PC-3 (cell line): ENCODE results near the gene RABIF. TPM values are rescaled to one million over a fixed set of nuclear protein-coding genes. Genes with fewer than 3 reads are reported as not detected.

Experiments used
- ATAC-seq: fragments of 200-7000 bp; cut with Tn5 transposase; 2 replicates; pipeline ENCODE4 v1.9.1; 2020; ENCODE audit warnings: mild to moderate bottlenecking, moderate library complexity
- BruUV-seq: library from RNA; stranded (reverse); fragments of 400-500 nt; replicated peaks from 2 replicates; lab custom pipeline; 2021; lab: Mats Ljungman, UMichigan
- CTCF ChIA-PET: fragments of 300-600 bp; sonication (Branson Sonifier 250); formaldehyde crosslinking; loops from one replicate; lab custom pipeline; 2022; ENCODE audit warnings: antibody characterized with exemption; lab: Charles Lee
- POLR2A ChIA-PET: fragments of 300-600 bp; sonication (Branson Sonifier 250); formaldehyde crosslinking; loops from one replicate; lab custom pipeline; 2022; ENCODE audit warnings: antibody characterized with exemption; ENCODE audit not compliant: unreplicated experiment; lab: Charles Lee
- DNase-seq: peaks from one replicate; pipeline ENCODE4 v3.0.0-alpha.2; 2015
- H2AFZ ChIP-seq: fragments of 300-600 bp; sonication (generic); 2 replicates; pipeline ENCODE4 v1.6.0; 2016; ENCODE audit warnings: antibody characterized with exemption, low read length
- H3F3A ChIP-seq: fragments of 300-600 bp; sonication (generic); one replicate; pipeline ENCODE4 v1.6.0; 2017; ENCODE audit warnings: antibody characterized with exemption, low read length, control low read depth, mild to moderate bottlenecking; ENCODE audit not compliant: unreplicated experiment
- H3K27ac ChIP-seq: fragments of 300-600 bp; sonication (generic); 2 replicates; pipeline ENCODE4 v1.5.1; 2016; ENCODE audit warnings: mild to moderate bottlenecking, low read length
- H3K27me3 ChIP-seq: fragments of 300-600 bp; sonication (generic); 2 replicates; pipeline ENCODE4 v1.6.1; 2016; ENCODE audit warnings: low read length, mixed read lengths
- H3K36me3 ChIP-seq: fragments of 300-600 bp; sonication (generic); 2 replicates; pipeline ENCODE4 v1.6.1; 2016; ENCODE audit warnings: low read depth, mixed run types, low read length, mixed read lengths
- H3K4me1 ChIP-seq: fragments of 300-600 bp; sonication (generic); 2 replicates; pipeline ENCODE4 v1.5.1; 2016; ENCODE audit warnings: low read length; ENCODE audit not compliant: insufficient read depth
- H3K4me2 ChIP-seq: fragments of 300-600 bp; sonication (generic); 2 replicates; pipeline ENCODE4 v1.6.0; 2016; ENCODE audit warnings: low read length
- H3K4me3 ChIP-seq: fragments of 300-600 bp; sonication (generic); 2 replicates; pipeline ENCODE4 v1.5.1; 2016; ENCODE audit warnings: mild to moderate bottlenecking, low read length, mixed read lengths
- H3K79me2 ChIP-seq: fragments of 300-600 bp; sonication (generic); 2 replicates; pipeline ENCODE4 v1.6.1; 2017; ENCODE audit warnings: low read length, mixed read lengths
- H3K9ac ChIP-seq: fragments of 300-600 bp; sonication (generic); 2 replicates; pipeline ENCODE4 v1.6.0; 2016; ENCODE audit warnings: mild to moderate bottlenecking, low read length
- H3K9me2 ChIP-seq: fragments of 300-600 bp; sonication (generic); replicated peaks from 2 replicates; pipeline ENCODE4 v1.6.1; 2016; ENCODE audit warnings: mixed run types, low read length, mixed read lengths
- H3K9me3 ChIP-seq: fragments of 300-600 bp; sonication (generic); 2 replicates; pipeline ENCODE4 v1.6.1; 2016; ENCODE audit warnings: low read length, mixed read lengths
- H4K20me1 ChIP-seq: fragments of 300-600 bp; sonication (generic); 2 replicates; pipeline ENCODE4 v1.6.1; 2016; ENCODE audit warnings: low read length, mixed read lengths
- EZH2 ChIP-seq: fragments of 300-600 bp; sonication (generic); IDR thresholded peaks from one replicate; pipeline ENCODE4 v1.6.1; 2017; ENCODE audit warnings: antibody characterized with exemption, mild to moderate bottlenecking, low read length; ENCODE audit not compliant: unreplicated experiment
- EZH2phosphoT487 ChIP-seq: fragments of 300-600 bp; sonication (generic); IDR thresholded peaks from 2 replicates; pipeline ENCODE4 v1.6.1; 2018; ENCODE audit warnings: mild to moderate bottlenecking, antibody characterized with exemption, low read length, borderline replicate concordance
- intact Hi-C: fragments of 100-400 bp; cut with micrococcal nuclease; formaldehyde crosslinking; loops from 2 replicates; pipeline ENCODE4 v1.9.0; 2023
- total RNA-seq: library from RNA; depleted of rRNA; stranded (reverse); fragments of >200 nt; gene quantifications from 2 replicates; pipeline ENCODE4 v1.2.3, GENCODE V29; 2014
- TF ChIP-seq, protein P1 (sequence below): fragments of 300-600 bp; sonication (generic); conservative IDR thresholded peaks from 2 replicates; pipeline ENCODE4 v1.5.1; 2017; ENCODE audit warnings: antibody characterized with exemption, low read depth, mild to moderate bottlenecking, low read length

RABIF gene
- total RNA-seq, 1 experiment from 2014 or later = 15.5 TPM

DNA sequence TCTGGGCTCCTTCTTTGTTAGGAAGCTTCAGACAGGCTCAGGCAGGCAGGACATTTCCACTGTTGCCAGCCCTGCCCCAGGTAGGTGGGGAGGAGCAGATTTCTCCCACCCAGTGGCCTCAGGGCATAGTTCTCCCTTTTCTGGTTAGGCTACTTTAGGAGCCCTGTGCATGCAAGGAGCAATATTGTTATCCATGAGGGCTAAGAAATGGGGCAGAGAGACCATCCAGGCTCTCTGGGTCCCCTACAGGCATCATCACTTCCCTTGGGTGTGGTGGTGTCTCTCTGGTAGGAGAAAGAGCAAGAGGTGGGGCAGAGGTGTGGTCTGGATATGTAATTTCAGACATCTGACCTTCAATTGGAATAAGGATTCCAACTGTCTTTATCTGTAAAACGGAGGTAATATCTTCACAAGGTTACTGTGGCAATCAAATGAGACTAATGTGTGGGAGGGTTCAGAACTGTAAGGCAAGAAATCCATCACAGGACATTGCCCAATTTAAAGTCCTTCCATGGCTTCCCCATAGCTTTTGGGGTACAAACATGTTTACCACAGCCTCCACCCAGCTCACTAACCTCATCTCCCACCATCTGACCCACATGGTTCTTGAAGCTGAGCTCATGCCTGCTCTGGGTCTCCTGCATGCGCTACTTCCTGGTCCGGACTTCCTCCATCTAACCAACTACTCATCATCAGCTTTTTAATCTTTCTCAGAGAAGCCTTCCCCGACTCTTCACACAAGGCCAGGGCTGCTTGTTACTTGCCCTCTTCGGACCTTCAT lies 52.1 kb downstream of the RABIF start:
- H3K36me3 ChIP-seq = no peaks in the 10 kb centered on the region
- intact Hi-C loops = no loop called here
- TF ChIP-seq EZH2 = no peak
- TF ChIP-seq, protein P1, sequence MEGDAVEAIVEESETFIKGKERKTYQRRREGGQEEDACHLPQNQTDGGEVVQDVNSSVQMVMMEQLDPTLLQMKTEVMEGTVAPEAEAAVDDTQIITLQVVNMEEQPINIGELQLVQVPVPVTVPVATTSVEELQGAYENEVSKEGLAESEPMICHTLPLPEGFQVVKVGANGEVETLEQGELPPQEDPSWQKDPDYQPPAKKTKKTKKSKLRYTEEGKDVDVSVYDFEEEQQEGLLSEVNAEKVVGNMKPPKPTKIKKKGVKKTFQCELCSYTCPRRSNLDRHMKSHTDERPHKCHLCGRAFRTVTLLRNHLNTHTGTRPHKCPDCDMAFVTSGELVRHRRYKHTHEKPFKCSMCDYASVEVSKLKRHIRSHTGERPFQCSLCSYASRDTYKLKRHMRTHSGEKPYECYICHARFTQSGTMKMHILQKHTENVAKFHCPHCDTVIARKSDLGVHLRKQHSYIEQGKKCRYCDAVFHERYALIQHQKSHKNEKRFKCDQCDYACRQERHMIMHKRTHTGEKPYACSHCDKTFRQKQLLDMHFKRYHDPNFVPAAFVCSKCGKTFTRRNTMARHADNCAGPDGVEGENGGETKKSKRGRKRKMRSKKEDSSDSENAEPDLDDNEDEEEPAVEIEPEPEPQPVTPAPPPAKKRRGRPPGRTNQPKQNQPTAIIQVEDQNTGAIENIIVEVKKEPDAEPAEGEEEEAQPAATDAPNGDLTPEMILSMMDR = no peak
- no peaks in the 10 kb centered on the region for H3F3A ChIP-seq
- H3K27ac ChIP-seq = no peak overlapping the region
- ChIA-PET CTCF (no interaction called here), POLR2A (no interaction called here)
- ATAC-seq = peak; percentile 35
- no peaks in the 10 kb centered on the region for H4K20me1 ChIP-seq
- peak overlapping the region; percentile 24 for H3K4me2 ChIP-seq
- no peak overlapping the region for H3K9ac ChIP-seq
- H2AFZ ChIP-seq = 0 out of 2 replicates have a peak overlapping the region, but pooled peaks have one; percentile 1
- H3K27me3 ChIP-seq = no peaks in the 10 kb centered on the region
- no peaks in the 10 kb centered on the region for H3K79me2 ChIP-seq
- no peaks in the 10 kb centered on the region for H3K9me3 ChIP-seq
- peaks cover 16% of the 10 kb centered on the region; the same call in 1 of the 2 replicates for H3K4me1 ChIP-seq
- H3K4me3 ChIP-seq = no peak overlapping the region
- H3K9me2 ChIP-seq = no peaks in the 10 kb centered on the region
- DNase-seq = peak; percentile 53
- no TSS peak for BruUV-seq

DNA sequence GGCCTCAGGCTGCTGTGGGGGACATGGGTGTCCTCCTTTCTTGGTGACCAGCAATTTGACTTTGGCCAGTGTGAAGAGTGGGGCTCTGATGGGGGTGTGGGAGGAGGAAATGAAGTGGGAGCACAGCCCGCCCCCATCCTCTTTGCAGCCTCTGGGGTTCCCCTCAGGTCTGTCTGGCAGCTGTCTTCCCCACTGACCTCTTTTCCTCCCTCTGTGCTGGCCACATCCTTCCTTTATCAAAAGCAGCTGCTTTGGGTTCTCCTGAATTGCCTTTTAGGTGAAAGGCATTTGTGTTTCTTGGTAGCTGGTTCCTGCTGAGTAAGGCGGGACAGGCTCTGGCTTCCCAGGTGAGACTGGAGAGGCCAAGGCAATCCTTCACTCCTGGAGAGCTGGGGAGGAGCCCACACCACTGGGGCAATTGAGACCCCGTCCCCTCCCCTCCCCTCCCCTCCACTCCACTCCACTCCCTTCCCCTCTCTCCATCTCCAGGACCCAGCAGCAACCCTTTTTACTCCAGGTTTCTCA lies 53.3 kb downstream of the RABIF start:
- POLR2A ChIA-PET = no interaction called here
- CTCF ChIA-PET = no interaction called here
- no TSS peak for BruUV-seq

More for the DNA sequence above, 53.3 kb downstream of the RABIF start:
- no peak overlapping the region for H3K9ac ChIP-seq
- H3K27ac ChIP-seq = no peak overlapping the region
- ATAC-seq (no peak; the same call in 1 of the 2 replicates), DNase-seq (no peak)
- no peak overlapping the region for H2AFZ ChIP-seq
- H4K20me1 ChIP-seq = no peaks in the 10 kb centered on the region
- TF ChIP-seq EZH2phosphoT487 (no peak), EZH2 (no peak)
- TF ChIP-seq, protein P1 = no peak
- H3K9me3 ChIP-seq = no peaks in the 10 kb centered on the region
- H3K4me2 ChIP-seq = no peak overlapping the region
- H3K9me2 ChIP-seq = no peaks in the 10 kb centered on the region
- no peaks in the 10 kb centered on the region for H3F3A ChIP-seq
- intact Hi-C loops = no loop called here
- no peaks in the 10 kb centered on the region for H3K27me3 ChIP-seq
- peaks cover 16% of the 10 kb centered on the region; the same call in 1 of the 2 replicates for H3K4me1 ChIP-seq
- H3K4me3 ChIP-seq = no peak overlapping the region
- H3K79me2 ChIP-seq = no peaks in the 10 kb centered on the region
- no peaks in the 10 kb centered on the region for H3K36me3 ChIP-seq
